Endothelial cell of umbilical vein (primary cell): Measurements from ENCODE around the gene SYTL2. TPM values are rescaled to one million over a fixed set of nuclear protein-coding genes. Genes with fewer than 3 reads are reported as not detected.

ENCODE experiments used
- BruUV-seq: library from RNA; stranded (reverse); fragments of 400-500 nt; replicated peaks from 2 replicates; lab custom pipeline; 2021; lab: Mats Ljungman, UMichigan
- CTCF ChIA-PET: fragments of 300-600, 350-600 bp; sonication (Branson Sonifier 250); formaldehyde crosslinking; loops from one replicate; lab custom pipeline; 2021; ENCODE audit warnings: antibody characterized with exemption, inconsistent platforms; lab: Charles Lee
- POLR2A ChIA-PET: fragments of 300-600, 350-600 bp; sonication (Branson Sonifier 250); formaldehyde crosslinking; loops from one replicate; lab custom pipeline; 2021; ENCODE audit warnings: antibody characterized with exemption, inconsistent platforms; lab: Charles Lee
- DNase-seq: peaks from one replicate; pipeline ENCODE4 v3.0.0-alpha.2; 2011; ENCODE audit warnings: low read depth, low spot score
- FAIRE-seq: peaks from 2 replicates; lab custom pipeline; 2011; peaks lifted over from hg19 to GRCh38; lab: Jason Lieb, UNC
- H2AFZ ChIP-seq: 2 replicates; pipeline ENCODE4 v1.6.0; 2012; ENCODE audit warnings: low read depth, low read length, control low read depth, inconsistent platforms
- H3K27ac ChIP-seq: 2 replicates; pipeline ENCODE4 v1.5.1; 2011; ENCODE audit warnings: low read depth, mild to moderate bottlenecking, control low read depth, low read length, moderate library complexity; ENCODE audit not compliant: insufficient read depth
- H3K27me3 ChIP-seq, 2 experiments: 2 replicates each; pipeline versions ENCODE4 v1.6.0 to v1.6.1; 2011; ENCODE audit warnings: low read length in 2 of 2, mixed read lengths in 1 of 2; ENCODE audit not compliant: control insufficient read depth in 2 of 2, insufficient read depth in 2 of 2
- H3K36me3 ChIP-seq, 2 experiments: 2 replicates in 1 of 2; 3 replicates in 1 of 2; pipeline ENCODE4 v1.5.1; 2011; ENCODE audit warnings: low read length in 2 of 2, mild to moderate bottlenecking in 1 of 2, moderate library complexity in 1 of 2; ENCODE audit not compliant: control insufficient read depth in 2 of 2, insufficient read depth in 2 of 2; ENCODE audit errors: extremely low read depth in 1 of 2
- H3K4me1 ChIP-seq: 3 replicates; pipeline ENCODE4 v1.5.1; 2011; ENCODE audit warnings: mild to moderate bottlenecking, low read length; ENCODE audit not compliant: control insufficient read depth, insufficient read depth; ENCODE audit errors: extremely low read depth
- H3K4me2 ChIP-seq: 2 replicates; pipeline ENCODE4 v1.6.1; 2011; ENCODE audit warnings: low read length, control low read depth, mixed read lengths; ENCODE audit not compliant: insufficient read depth
- H3K4me3 ChIP-seq, 3 experiments: fragments of 200-600 bp in 1 of 3; sonication (generic), shearing (Covaris generic) in 1 of 3; replicated peaks in 1 of 3; 2 replicates each; pipeline ENCODE4 v1.5.1; 2011 to 2016; ENCODE audit warnings: control low read depth in 3 of 3, low read length in 3 of 3, mild to moderate bottlenecking in 2 of 3, inconsistent platforms in 1 of 3, low read depth in 1 of 3, moderate library complexity in 1 of 3; ENCODE audit not compliant: insufficient read depth in 1 of 3
- H3K79me2 ChIP-seq: 2 replicates; pipeline ENCODE4 v1.6.0; 2012; ENCODE audit warnings: low read length, inconsistent platforms; ENCODE audit not compliant: control insufficient read depth, insufficient read depth
- H3K9ac ChIP-seq: replicated peaks from 2 replicates; pipeline ENCODE3; 2011; ENCODE audit warnings: low read length, control low read depth; ENCODE audit not compliant: insufficient read depth; ENCODE audit errors: extremely low read depth
- H3K9me1 ChIP-seq: replicated peaks from 3 replicates; pipeline ENCODE4 v1.6.0; 2011; ENCODE audit warnings: mild to moderate bottlenecking, low read length; ENCODE audit not compliant: control insufficient read depth, insufficient read depth; ENCODE audit errors: extremely low read depth
- H3K9me3 ChIP-seq: replicated peaks from 2 replicates; pipeline ENCODE4 v1.5.1; 2012; ENCODE audit warnings: low read length, inconsistent platforms; ENCODE audit not compliant: control insufficient read depth, insufficient read depth
- H4K20me1 ChIP-seq: replicated peaks from 2 replicates; pipeline ENCODE3; 2011; ENCODE audit warnings: mild to moderate bottlenecking, low read length; ENCODE audit not compliant: control insufficient read depth, insufficient read depth; ENCODE audit errors: extremely low read depth
- CTCF ChIP-seq, 2 donors: IDR thresholded peaks; 1 replicate in 1 of 2; 2 replicates in 1 of 2; pipeline ENCODE4 v1.5.1; 2011; ENCODE audit warnings: low read length in 2 of 2, mild to moderate bottlenecking in 2 of 2, moderate library complexity in 2 of 2, control low read depth in 1 of 2, inconsistent platforms in 1 of 2, low read depth in 1 of 2; ENCODE audit not compliant: insufficient read depth in 1 of 2; ENCODE audit errors: extremely low read depth in 1 of 2
- EZH2 ChIP-seq: IDR thresholded peaks from 2 replicates; pipeline ENCODE4 v1.6.1; 2012; ENCODE audit warnings: borderline replicate concordance, low read depth, mild to moderate bottlenecking, moderate library complexity, low read length, inconsistent platforms; ENCODE audit not compliant: severe bottlenecking
- FOS ChIP-seq: IDR thresholded peaks from 2 replicates; pipeline ENCODE4 v1.6.1; 2011; ENCODE audit warnings: mild to moderate bottlenecking, low read length, moderate library complexity, borderline replicate concordance; ENCODE audit not compliant: insufficient read depth
- GATA2 ChIP-seq: IDR thresholded peaks from 2 replicates; pipeline ENCODE4 v1.7.0; 2011; ENCODE audit warnings: low read depth, mild to moderate bottlenecking, moderate library complexity, mixed read lengths, low read length; ENCODE audit not compliant: insufficient read length, insufficient read depth
- JUN ChIP-seq: IDR thresholded peaks from 2 replicates; pipeline ENCODE4 v1.6.1; 2011; ENCODE audit warnings: borderline replicate concordance, low read depth; ENCODE audit not compliant: insufficient read length, insufficient read depth
- MAX ChIP-seq: IDR thresholded peaks from 2 replicates; pipeline ENCODE4 v1.6.1; 2011; ENCODE audit not compliant: insufficient read depth, insufficient read length
- MYC ChIP-seq: IDR thresholded peaks from one replicate; pipeline ENCODE4 v1.6.1; 2011; ENCODE audit warnings: mild to moderate bottlenecking, low read depth, low read length
- POLR2A ChIP-seq: IDR thresholded peaks from 2 replicates; pipeline ENCODE4 v1.6.1; 2012; ENCODE audit warnings: low read depth, mild to moderate bottlenecking, control low read depth, low read length
- POLR2AphosphoS5 ChIP-seq: IDR thresholded peaks from 2 replicates; pipeline ENCODE4 v1.6.1; 2012; ENCODE audit warnings: low read depth, mild to moderate bottlenecking, control low read depth, low read length, moderate library complexity; ENCODE audit not compliant: insufficient read depth
- dilution Hi-C: fragments of 300-500 bp; cut with MboI; formaldehyde crosslinking; loops from one replicate; pipeline ENCODE4 v1.15.0; 2019; ENCODE audit warnings: low sequenced_read_pairs; ENCODE audit not compliant: extremely low pct_ligation_motif_present
- intact Hi-C: fragments of 100-400 bp; cut with micrococcal nuclease; formaldehyde crosslinking; loops from one replicate; pipeline ENCODE4 v1.10.0; 2022
- polyA plus RNA-seq, 4 experiments: library from polyadenylated mRNA; depleted of rRNA in 3 of 4; stranded (reverse) in 3 of 4; unstranded in 1 of 4; fragments of >200 nt; gene quantifications; 2 replicates each; pipeline versions ENCODE4 v1.2.1 to v1.2.3, GENCODE V29; 2011 to 2012; ENCODE audit warnings: missing spikeins in 1 of 4
- total RNA-seq: library from RNA; stranded (reverse); gene quantifications from 2 replicates; pipeline ENCODE4 v1.2.3, GENCODE V29; 2021

SYTL2 gene
- total and polyA plus RNA-seq, 2 donors (not counting 3 experiments of a cell fraction or from before 2014, with no cell fraction given) = 1.4 to 2.4 TPM

GRCh38 chr11:85813721-85814120, 2.8 kb upstream of the SYTL2 start:
- CTCF ChIA-PET = interaction anchor here (1.2 to 1.4 kb wide), 3 partner anchors 18 to 41 kb away, joined by 3 to 6 read pairs (median 5); partner anchors contain the start of gene CCDC83
- H3K27me3 ChIP-seq = peaks cover 3 to 8% of the 10 kb centered on the region in 2 experiments
- H3K36me3 ChIP-seq = no peaks in the 10 kb centered on the region
- no peak for TF ChIP-seq CTCF (IDR thresholded peaks at IDR 0.05; ENCODE audit: extremely low read depth in 1 of 2, insufficient read depth in 1 of 2, low read depth in 1 of 2, low read length in 2 of 2)
- TF ChIP-seq MYC = no peak
- no peak for TF ChIP-seq MAX
- no peak for TF ChIP-seq FOS
- TF ChIP-seq POLR2A = no peak
- no TSS peak for BruUV-seq
- no peak overlapping the region for H3K4me2 ChIP-seq
- no peaks in the 10 kb centered on the region for H3K79me2 ChIP-seq
- no peaks in the 10 kb centered on the region for H4K20me1 ChIP-seq
- POLR2A ChIA-PET = no interaction called here
- H3K4me3 ChIP-seq = no peak overlapping the region
- H2AFZ ChIP-seq = no peak overlapping the region
- H3K9me1 ChIP-seq = no peaks in the 10 kb centered on the region
- H3K27ac ChIP-seq = no peak overlapping the region
- DNase-seq (no peak), FAIRE-seq (no peak)
- no peaks in the 10 kb centered on the region for H3K9me3 ChIP-seq
- peaks cover 8% of the 10 kb centered on the region for H3K4me1 ChIP-seq
- intact Hi-C loops = no loop called here
- no peak overlapping the region for H3K9ac ChIP-seq
- dilution Hi-C loops = no loop called here

GRCh38 chr11:85811624-85812023, 683 bp upstream of the SYTL2 start:
- H3K9me3 ChIP-seq = no peaks in the 10 kb centered on the region
- peak overlapping the region; percentile 69 for H2AFZ ChIP-seq
- no peaks in the 10 kb centered on the region for H3K36me3 ChIP-seq
- intact Hi-C loops (loop anchor here (1.0 kb wide), 1 partner anchor 117 kb away; no protein-coding TSS in a partner anchor), dilution Hi-C loops (no loop called here)
- peaks cover 8% of the 10 kb centered on the region for H3K4me1 ChIP-seq
- peaks cover 6 to 13% of the 10 kb centered on the region in 2 experiments for H3K27me3 ChIP-seq
- BruUV-seq = no TSS peak
- H3K27ac ChIP-seq = no peak overlapping the region
- FAIRE-seq (no peak), DNase-seq (no peak)
- ChIA-PET POLR2A (no interaction called here), CTCF (no interaction called here)
- peak overlapping the region in 2 of 3 experiments; percentile 19 to 41 for H3K4me3 ChIP-seq
- no peaks in the 10 kb centered on the region for H3K79me2 ChIP-seq
- TF ChIP-seq JUN (no peak), EZH2 (no peak), FOS (no peak), POLR2A (no peak), CTCF (IDR thresholded peaks at IDR 0.05; ENCODE audit: extremely low read depth in 1 of 2, insufficient read depth in 1 of 2, low read depth in 1 of 2, low read length in 2 of 2) (no peak), GATA2 (no peak), MAX (no peak), MYC (no peak), POLR2AphosphoS5 (no peak)
- H3K9me1 ChIP-seq = no peaks in the 10 kb centered on the region
- H3K4me2 ChIP-seq = peak overlapping the region; percentile 77
- H4K20me1 ChIP-seq = no peaks in the 10 kb centered on the region
- no peak overlapping the region for H3K9ac ChIP-seq
